ENCODE measurements around the gene FCAMR.

The FCAMR gene

DNA sequence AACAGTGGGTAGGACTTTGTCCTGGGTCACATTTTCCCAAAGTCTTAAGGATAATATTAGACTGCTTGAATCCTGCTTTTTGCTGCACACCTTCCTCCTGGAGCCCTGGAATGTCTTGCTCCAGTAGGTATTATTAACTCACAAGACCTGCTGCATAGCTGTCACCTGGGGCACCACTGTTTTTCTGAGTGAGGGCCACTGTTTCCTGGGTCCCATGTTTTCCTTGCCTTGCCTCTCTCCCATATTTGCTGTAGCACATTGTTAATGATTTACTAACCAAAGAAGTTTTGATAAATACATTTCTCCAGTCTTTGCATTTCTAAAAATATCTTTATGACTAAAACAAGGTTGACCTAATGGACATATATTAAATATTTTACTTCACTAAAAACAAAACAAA, 22.5 kb upstream of the FCAMR start:
- no peak for DNase-seq

GRCh38 chr1:206987873-206988272, 17.6 kb upstream of the FCAMR start:
- DNase-seq: no peak

GRCh38 chr1:206986885-206987284, 16.6 kb upstream of the FCAMR start:
- DNase-seq: no peak

DNA sequence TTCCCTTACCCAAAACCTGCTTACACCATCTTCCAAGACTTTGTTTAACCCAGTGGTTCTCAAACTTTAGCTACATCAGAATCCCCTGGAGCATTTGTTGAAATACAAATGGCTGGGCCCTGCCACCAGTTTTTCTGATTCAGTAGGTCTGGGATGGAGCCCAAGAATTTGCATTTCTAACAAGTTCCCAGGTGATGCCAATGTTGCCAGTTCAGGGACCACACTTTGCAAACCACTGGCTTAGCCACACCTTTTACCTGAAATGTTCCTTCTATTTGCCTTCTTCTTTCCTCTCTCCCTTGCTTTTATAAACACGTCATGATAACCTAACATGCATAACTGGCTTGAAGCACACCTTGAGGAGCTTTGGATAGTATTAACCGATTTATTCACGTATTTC, 16.1 kb upstream of the FCAMR start:
- no peak for DNase-seq

DNA sequence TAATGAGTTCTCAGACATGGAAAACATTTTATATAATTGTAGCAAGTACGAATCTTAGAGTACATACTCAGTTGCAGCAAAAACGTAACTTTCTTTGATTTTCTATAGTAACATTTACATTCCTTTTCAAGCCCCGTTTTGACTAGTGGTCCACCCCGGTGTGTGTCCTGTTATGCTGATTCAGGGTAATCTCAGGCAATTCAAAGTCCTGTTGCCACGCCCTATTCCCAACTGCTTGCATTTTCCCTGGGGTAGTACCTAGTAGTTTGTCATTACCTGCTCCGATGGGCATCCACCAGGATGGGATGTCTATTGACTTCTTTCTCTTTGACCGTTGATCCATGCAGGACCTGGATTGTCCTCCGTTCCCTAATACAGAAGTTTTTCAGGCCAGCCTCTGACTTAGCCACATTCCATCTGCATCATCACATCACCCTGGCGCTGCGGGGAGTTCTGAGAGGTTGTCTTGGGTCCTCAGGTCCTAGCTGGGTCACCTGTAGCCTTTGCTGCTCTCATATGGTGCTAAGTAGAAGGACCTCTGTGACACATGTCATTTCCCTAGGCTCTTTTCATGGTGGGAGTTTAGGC, 15.0 kb upstream of the FCAMR start:
- no peak for DNase-seq

GRCh38 chr1:206982216-206982615, 12.0 kb upstream of the FCAMR start:
- peak; percentile 17 for DNase-seq

- no peak for DNase-seq
Measured at GRCh38 chr1:206979379-206980043, 9.3 kb upstream of the FCAMR start.

- DNase-seq: no peak
Measured at GRCh38 chr1:206978259-206978658, 8.0 kb upstream of the FCAMR start.

GRCh38 chr1:206975306-206975705, 5.0 kb upstream of the FCAMR start:
- no peak for DNase-seq

DNA sequence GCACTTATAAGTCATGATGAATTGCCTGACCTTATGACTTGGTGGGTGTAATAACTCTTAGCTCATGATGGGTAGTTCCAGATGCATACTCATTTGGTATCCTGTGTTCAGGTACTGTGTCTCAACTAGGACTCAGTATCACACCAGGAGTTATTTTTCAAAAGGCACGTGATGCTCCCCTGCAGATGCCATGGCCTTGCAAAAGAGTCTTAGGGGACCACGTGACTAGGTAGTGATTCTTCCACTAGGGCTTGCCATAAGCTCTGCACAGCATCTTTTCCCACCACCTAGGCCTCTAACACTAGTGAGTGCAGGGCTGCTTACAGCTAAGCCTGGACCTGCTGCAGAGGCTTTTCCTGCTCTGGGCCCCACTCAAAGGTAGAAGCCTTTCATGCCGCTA, 3.9 kb upstream of the FCAMR start:
- no peak for DNase-seq

DNA sequence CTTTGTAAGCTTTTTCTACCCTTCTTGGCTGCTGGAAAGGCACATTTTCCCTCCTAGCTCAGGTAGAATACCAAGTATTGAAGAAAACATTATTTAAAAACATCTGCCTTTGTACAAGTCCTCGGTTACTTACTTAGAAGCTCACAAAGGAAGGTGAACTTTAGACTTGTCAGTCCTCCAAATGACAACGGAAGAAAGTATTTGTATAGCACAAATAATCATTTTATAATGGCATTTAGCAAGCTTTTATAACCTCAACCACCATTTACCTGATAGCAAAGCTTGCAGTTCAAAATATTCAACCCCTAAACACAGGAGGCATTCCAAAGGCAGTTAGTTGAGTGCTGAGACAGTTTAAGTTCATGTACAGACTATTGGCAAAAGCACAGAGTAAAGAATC, 2.5 kb upstream of the FCAMR start:
- DNase-seq: no peak

- no peak for DNase-seq
Measured at GRCh38 chr1:206971029-206971655, 882 bp upstream of the FCAMR start.

GRCh38 chr1:206969090-206969489, 1.2 kb downstream of the FCAMR start:
- no peak for DNase-seq

DNA sequence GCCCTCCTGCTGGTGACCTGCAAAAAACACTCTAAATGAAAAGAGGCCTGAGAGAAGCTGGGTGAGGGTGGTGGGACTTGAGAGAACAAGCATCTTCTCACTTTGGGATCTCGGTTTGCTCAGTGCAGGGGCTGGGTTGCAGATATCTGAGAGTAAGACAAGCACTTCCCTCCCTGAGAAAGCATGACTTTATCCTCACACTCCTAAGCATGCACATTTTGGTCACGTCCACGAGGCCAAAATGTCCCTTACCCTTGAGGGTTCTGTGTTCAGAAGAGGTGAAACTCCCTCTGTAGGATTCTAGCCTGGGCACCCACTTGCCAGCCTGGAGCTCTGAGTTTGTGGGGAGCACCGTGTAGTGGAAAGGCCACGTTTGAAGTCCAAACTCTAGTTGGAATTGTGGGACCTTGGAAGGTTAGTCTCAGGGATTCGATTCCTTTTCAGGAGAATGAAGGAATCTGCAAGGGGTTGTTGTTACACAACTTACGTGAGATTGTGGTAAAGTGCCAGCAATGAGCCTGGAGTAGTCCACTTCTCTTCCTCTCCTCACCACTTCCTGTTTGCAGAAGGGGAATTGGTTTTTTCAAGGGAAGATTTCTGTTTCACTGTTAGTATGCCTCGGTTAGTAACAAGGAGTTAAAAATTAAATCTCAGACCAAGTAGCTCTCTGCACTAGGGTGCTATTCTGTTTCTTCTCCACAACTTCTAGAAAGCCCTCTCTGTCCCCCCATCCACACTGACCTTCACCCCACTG, 3.0 kb downstream of the FCAMR start:
- no peak for DNase-seq

GRCh38 chr1:206965781-206966180, 4.5 kb downstream of the FCAMR start:
- no peak for DNase-seq

DNA sequence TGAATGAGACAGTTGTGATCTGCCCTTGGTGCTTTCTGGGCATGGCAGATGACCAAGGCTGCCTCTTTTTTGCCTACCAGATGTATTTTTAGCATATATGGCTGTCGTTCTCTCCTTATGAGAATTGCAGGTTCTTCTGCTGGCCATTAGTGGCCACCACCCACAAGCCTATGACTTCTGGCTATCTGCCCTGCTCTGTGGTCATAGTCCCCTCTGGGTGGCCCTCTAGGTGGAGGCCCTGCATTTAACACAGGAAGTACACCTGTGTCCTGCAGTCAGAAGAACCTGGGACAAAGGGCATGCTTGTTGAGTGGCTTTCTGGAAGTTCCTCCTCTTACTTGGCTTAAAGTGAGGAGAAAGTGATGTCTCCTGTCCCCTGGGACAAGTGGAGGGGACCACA, 6.5 kb downstream of the FCAMR start:
- DNase-seq: no peak

DNA sequence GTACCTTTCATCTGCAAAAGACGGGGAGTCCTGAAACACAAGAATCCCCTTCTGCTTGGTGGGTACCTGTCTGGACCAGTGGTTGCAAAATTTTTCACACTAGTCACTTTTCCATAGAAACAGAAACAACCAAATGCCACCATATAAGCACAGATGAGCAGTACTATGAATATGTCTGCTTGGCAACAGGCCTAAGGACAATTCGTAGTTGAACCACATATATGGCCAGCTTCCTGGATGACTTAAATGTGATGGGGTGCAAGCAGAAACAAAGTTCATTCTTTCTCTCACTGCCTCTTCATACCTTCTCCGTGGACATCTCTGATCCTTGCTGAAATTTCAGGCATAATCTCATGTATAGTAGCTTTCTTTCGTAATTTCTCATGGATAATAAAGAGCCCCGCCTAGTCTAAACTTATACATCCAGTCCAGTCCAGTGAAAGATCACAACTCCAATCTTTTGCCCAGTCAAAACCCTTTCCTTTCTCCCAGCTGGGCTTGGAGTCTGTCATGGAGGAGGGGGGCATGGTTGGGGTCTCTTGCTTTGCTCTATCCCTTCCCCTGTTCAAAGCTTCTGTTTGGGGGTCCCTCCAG, 7.0 kb downstream of the FCAMR start:
- no peak for DNase-seq

- DNase-seq: no peak
Measured at GRCh38 chr1:206962272-206962671, 8.0 kb downstream of the FCAMR start.

DNA sequence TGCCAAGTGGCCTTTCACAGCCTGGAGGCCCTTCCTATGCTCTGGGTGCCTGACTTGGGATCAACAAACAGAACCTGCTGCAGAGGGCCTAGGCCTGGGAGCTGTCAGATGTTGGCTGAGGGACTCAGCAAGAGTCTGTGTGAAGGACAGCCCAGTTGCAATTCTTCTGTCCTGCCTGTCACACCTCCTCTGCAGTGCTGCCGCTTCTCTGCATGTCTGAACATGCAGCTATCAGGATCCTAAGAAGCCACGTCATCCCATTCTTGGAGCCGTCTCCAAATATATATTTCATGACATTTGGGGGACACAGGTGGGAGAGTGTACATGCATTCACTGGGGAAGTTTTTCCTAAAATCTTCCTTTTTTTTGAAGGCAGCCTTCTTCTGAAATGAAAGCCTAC, 8.6 kb downstream of the FCAMR start:
- DNase-seq: no peak

DNA sequence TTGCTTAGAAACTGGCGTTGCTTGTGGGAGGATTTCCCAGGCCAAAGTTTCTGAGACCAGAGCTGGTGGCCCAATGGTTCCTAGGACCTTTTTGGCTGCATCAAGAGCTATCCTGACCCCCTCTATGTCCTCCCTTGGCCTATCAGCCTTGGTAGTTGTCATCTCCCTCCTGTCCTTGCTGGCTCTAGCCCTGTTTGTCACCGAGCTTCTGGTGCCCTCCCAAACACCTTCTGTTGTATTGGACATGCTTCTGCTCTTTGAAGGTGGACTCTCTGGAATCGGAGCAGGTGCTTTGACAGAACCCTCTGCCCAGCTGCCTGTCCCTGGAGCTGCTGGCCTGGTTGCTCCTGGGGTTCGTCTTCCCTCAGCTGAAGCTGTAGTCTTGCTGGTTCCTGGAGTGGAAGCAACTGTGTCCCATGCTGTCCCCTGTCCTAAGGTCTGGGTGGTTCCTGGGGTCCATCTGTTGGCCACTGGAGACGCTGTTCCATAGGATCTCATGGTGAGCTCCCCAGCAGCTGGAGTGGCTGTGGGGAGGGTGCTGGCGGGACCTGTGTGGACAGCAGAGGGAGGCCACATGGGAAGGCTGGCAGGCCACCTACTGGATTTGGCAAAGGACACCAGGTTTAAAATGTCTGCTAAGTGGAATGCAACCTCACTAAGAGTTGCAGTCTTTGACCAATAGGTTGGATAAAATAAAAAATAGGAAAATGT, 9.4 kb downstream of the FCAMR start:
- no peak for DNase-seq

- DNase-seq: no peak
Measured at GRCh38 chr1:206958144-206958543, 12.1 kb downstream of the FCAMR start.

DNA sequence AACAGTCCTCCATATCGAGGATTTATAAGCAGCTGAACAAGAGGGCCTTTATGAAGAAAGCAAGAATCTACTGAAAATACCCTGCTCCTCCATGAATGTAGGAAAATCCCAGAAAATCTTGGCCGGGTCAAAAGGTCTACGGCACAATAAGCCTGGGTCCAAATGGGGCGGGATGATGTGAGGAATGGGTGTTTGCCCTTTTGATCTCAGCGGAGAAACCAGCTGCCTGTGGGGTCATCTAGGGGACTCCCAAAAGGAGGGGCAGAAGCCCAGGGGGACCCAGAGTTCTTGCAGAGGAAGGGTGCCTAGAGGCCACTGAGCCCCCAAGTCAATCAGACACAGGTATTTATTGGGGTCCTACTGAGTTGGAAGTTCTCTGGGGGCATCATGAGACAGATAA, 12.6 kb downstream of the FCAMR start:
- no peak for DNase-seq

Data from NCI-H1436 (cell line).